Measurements from ENCODE around the gene IL22.

The IL22 gene, protein sequence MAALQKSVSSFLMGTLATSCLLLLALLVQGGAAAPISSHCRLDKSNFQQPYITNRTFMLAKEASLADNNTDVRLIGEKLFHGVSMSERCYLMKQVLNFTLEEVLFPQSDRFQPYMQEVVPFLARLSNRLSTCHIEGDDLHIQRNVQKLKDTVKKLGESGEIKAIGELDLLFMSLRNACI

GRCh38 chr12:68253504-68253903 is at the start of gene IL22:
TSS of gene IL22 (minus strand) at chr12:68253604. CDS start at chr12:68253448, 156 bp downstream.
- in situ Hi-C loops (cut with HindIII; ENCODE audit: low pct_ligation_motif_present, low pct_unique_long_range_greater_than_20kb, low sequenced_read_pairs), result no loop called here
- DNase-seq, result no peak

DNA sequence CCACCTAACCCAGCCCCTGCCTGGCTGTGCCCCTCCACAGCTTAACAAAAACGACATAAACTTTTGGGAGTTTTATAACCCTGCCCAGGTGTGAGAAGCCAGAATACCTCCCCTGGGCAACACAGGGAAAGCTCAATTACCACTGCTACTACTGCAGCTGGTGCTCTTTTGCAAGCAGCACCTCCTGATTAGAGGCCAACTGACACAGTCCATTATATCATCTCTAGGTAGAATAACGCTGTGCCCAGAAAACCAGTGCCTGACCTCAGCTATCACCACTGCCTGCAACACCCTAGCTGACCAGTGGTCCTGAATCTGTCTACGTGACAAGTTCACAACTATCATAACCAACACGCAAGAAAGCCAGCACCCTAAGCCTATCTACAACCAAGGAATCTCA is 44.5 kb upstream of the IL22 start:
- in situ Hi-C loops (cut with HindIII; ENCODE audit: low pct_ligation_motif_present, low pct_unique_long_range_greater_than_20kb, low sequenced_read_pairs), result no loop called here
- no peak for DNase-seq

DNA sequence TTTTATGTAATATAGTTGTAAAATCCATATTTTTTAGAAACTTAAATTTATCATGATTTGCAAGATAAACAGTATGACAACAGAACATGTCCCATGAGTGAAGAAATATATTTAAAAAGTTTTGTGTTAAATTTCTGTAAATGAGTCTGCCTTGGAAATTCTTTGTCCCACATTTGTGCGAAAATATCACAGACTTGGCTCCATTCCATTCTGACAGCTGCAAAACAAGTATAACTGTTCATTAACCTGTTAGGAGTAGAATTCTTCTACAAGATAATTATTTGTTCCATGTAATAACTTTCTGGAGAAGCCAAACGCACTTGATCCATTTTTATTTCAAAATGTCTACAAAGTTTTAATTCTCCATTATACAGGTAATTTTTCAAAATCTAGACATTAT is 40.8 kb upstream of the IL22 start:
- in situ Hi-C loops (cut with HindIII; ENCODE audit: low pct_ligation_motif_present, low pct_unique_long_range_greater_than_20kb, low sequenced_read_pairs), result no loop called here

GRCh38 chr12:68293347-68293746 is 39.9 kb upstream of the IL22 start:
- DNase-seq, result no peak
- in situ Hi-C loops (cut with HindIII; ENCODE audit: low pct_ligation_motif_present, low pct_unique_long_range_greater_than_20kb, low sequenced_read_pairs), result no loop called here

More for the DNA sequence above, 40.8 kb upstream of the IL22 start:
- DNase-seq, result no peak

DNA sequence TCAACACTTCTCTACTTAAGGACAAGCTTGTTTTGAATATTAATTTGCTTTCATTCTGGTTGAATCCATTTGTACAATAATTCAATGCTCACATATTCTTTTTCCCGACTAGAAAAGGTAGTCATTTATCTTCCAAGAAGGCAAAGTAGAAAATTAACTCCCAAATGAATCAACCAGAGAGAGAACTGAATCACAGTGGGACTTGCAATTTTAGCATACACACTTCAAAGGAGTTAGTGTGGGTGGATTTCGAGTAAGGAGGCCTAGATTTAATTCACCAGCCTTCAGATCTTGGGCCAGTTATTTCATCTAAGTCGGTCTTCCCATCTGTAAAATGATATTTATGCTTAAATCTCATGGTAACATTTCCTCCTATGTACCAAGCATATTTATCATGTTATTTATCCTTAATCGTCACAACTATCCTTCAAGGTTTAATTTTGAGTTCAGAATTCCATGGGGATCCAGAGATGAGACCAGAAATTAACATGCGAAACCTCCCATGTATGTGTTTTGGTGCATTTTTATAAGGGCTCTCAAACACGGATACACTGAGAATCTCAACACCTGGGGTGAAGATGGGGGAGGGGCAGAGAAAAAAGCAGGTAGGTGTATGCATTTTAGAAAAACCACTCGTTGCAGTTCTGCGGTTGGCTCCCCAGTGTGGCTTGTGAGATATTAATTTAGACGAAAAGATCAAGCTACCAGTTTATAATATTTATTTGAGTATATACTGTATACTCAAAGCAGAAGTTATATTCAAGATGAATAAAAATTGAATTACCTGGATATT is 38.9 kb upstream of the IL22 start:
- no peak for DNase-seq
- in situ Hi-C loops (cut with HindIII; ENCODE audit: low pct_ligation_motif_present, low pct_unique_long_range_greater_than_20kb, low sequenced_read_pairs), result no loop called here

- in situ Hi-C loops (cut with HindIII; ENCODE audit: low pct_ligation_motif_present, low pct_unique_long_range_greater_than_20kb, low sequenced_read_pairs), result no loop called here
These were observed 38.1 kb upstream of the IL22 start for GRCh38 chr12:68291396-68292036.

DNA sequence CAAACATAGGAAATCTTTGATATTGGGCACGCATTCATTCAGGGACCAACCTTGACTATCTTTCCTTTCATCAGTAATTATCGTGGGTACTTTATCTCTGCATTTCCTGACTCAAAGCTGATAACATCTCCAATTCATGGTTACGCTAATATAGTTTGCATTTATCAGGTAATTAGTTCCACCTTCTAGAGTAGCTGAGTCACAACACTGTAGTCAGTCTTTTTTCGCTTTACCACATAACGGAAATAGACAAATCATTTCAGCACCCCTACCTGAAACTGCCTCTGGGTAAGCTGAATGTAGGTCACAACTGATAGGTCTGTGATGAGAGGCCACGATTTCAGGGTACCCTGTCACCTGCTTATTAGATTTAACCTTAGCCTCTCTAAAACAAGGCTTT is 36.7 kb upstream of the IL22 start:
- DNase-seq, result no peak
- in situ Hi-C loops (cut with HindIII; ENCODE audit: low pct_ligation_motif_present, low pct_unique_long_range_greater_than_20kb, low sequenced_read_pairs), result no loop called here

More at GRCh38 chr12:68291396-68292036, 38.1 kb upstream of the IL22 start:
- no peak for DNase-seq

DNA sequence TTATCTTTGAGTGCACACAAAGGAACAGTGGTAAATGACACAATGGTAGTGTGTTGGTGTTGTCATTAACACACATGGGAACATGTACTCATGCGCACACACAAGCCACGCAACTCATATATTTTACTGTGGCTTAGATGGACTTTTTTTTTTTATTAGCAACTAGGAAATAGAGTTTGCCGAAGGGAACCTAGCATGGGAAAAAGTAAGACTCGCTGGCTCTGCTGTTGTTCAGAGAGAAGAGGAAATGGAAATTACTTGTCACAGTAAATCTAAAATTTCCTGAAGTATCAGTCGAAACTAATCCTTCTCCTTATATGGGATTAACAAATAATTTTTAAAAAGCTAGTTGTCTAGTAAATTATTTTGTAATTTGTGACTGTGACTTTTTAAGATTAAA is 33.7 kb upstream of the IL22 start:
- no peak for DNase-seq
- in situ Hi-C loops (cut with HindIII; ENCODE audit: low pct_ligation_motif_present, low pct_unique_long_range_greater_than_20kb, low sequenced_read_pairs), result no loop called here

DNA sequence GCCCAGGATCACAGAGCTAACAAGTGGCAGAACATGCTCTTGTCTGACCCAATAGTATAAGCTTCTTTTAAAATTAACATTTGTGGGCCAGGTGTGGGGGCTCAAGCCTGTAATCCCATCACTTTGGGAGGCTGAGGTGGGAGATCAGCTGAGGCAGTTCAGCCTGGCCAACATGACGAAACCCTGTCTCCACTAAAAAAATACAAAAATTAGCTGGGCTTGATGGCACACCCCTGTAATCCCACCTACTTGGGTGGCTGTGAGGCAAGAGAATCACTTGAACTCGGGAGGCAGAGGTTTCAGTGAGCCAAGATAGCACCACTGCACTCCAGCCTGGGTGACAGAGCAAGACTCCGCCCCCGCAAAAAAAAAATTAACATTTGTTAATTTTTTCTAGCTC is 33.0 kb upstream of the IL22 start:
- DNase-seq, result no peak
- in situ Hi-C loops (cut with HindIII; ENCODE audit: low pct_ligation_motif_present, low pct_unique_long_range_greater_than_20kb, low sequenced_read_pairs), result no loop called here

- in situ Hi-C loops (cut with HindIII; ENCODE audit: low pct_ligation_motif_present, low pct_unique_long_range_greater_than_20kb, low sequenced_read_pairs), result no loop called here
- DNase-seq, result no peak
These were observed 32.1 kb upstream of the IL22 start for GRCh38 chr12:68285541-68285940.

- DNase-seq, result no peak
These were observed 28.1 kb upstream of the IL22 start for GRCh38 chr12:68281322-68282077.

GRCh38 chr12:68280240-68280639 is 26.8 kb upstream of the IL22 start:
- in situ Hi-C loops (cut with HindIII; ENCODE audit: low pct_ligation_motif_present, low pct_unique_long_range_greater_than_20kb, low sequenced_read_pairs), result no loop called here

More at GRCh38 chr12:68281322-68282077, 28.1 kb upstream of the IL22 start:
- in situ Hi-C loops (cut with HindIII; ENCODE audit: low pct_ligation_motif_present, low pct_unique_long_range_greater_than_20kb, low sequenced_read_pairs), result no loop called here

DNA sequence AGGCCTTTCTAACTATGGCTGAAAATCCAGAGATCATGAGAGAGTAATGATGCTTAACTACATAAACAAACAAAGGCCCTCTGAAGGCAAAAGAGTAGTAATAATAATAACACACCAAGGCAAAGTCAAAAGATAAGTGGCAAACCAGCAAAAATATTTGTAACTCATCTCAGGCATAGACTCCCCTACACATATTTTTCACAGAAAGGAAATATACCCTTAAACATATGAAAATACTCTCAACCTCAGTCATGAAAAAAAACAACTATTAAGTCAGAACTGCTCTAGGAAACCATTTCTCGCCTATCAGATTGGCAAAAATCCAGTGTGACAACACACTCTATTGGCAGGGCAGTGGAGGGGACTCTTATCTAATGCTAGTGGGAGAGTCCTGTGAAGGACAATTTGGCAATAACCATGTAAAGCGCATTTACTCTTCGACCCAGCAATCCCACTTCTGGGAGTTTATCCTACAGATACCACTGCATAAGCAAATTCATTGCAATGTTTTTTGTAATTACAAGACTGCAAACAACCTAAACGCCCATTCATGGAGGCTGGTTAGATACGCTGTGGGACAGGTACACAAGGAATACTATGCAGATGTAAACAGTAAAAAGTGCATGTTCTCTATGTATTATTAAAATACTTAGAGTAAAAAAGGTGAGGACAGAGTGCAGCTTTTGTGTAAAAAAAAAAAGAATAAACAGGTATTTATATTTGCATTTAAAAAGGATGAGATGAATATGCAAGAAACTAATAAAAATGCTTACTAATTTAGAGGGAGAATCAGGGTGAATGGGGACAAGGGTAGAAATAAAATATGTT is 26.0 kb upstream of the IL22 start:
- in situ Hi-C loops (cut with HindIII; ENCODE audit: low pct_ligation_motif_present, low pct_unique_long_range_greater_than_20kb, low sequenced_read_pairs), result no loop called here
- no peak for DNase-seq

More at GRCh38 chr12:68280240-68280639, 26.8 kb upstream of the IL22 start:
- DNase-seq, result no peak

GRCh38 chr12:68276402-68276930 is 23.1 kb upstream of the IL22 start:
- no peak for DNase-seq
- in situ Hi-C loops (cut with HindIII; ENCODE audit: low pct_ligation_motif_present, low pct_unique_long_range_greater_than_20kb, low sequenced_read_pairs), result no loop called here

GRCh38 chr12:68272732-68273131 is 19.3 kb upstream of the IL22 start:
- DNase-seq, result no peak
- in situ Hi-C loops (cut with HindIII; ENCODE audit: low pct_ligation_motif_present, low pct_unique_long_range_greater_than_20kb, low sequenced_read_pairs), result no loop called here

- DNase-seq, result no peak
- in situ Hi-C loops (cut with HindIII; ENCODE audit: low pct_ligation_motif_present, low pct_unique_long_range_greater_than_20kb, low sequenced_read_pairs), result no loop called here
These were observed 17.9 kb upstream of the IL22 start for GRCh38 chr12:68271346-68271745.

GRCh38 chr12:68270358-68270757 is 17.0 kb upstream of the IL22 start:
- in situ Hi-C loops (cut with HindIII; ENCODE audit: low pct_ligation_motif_present, low pct_unique_long_range_greater_than_20kb, low sequenced_read_pairs), result no loop called here
- DNase-seq, result peak; percentile 45

- in situ Hi-C loops (cut with HindIII; ENCODE audit: low pct_ligation_motif_present, low pct_unique_long_range_greater_than_20kb, low sequenced_read_pairs), result no loop called here
- no peak for DNase-seq
These were observed 16.4 kb upstream of the IL22 start for GRCh38 chr12:68269779-68270178.

All from ACHN (cell line).